NCI-H69 (cell line): Measurements from ENCODE around the gene SLC39A8.

Experiments used
- DNase-seq: peaks from one replicate; lab custom pipeline; 2025; lab: John Stamatoyannopoulos, UW

The SLC39A8 gene

GRCh38 chr4:102230194-102230593 is 115.1 kb downstream of the SLC39A8 start:
- peak; percentile 78 for DNase-seq

- DNase-seq: no peak
These were observed 117.9 kb downstream of the SLC39A8 start for GRCh38 chr4:102227388-102227787.

DNA sequence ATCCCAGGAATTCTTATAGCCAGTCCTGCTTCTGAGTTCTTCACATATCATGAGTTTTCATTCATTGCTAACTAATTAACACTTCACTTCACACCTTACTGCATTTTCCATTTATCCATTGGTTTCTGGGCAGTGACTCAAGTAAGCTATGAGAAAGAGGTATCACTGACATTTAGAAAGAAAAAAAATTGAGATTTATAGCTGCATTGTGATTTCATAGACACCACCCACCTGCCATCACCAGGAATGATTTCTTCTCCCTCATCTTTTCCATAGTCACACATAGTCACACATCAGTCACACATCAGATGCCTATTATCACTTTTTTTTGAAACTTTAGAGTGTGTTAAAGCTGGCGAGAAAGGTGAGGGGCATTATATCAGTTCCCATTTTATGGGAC is 121.8 kb downstream of the SLC39A8 start:
- DNase-seq: peak; percentile 11

GRCh38 chr4:102222838-102223409 is 122.4 kb downstream of the SLC39A8 start:
- DNase-seq: no peak

DNA sequence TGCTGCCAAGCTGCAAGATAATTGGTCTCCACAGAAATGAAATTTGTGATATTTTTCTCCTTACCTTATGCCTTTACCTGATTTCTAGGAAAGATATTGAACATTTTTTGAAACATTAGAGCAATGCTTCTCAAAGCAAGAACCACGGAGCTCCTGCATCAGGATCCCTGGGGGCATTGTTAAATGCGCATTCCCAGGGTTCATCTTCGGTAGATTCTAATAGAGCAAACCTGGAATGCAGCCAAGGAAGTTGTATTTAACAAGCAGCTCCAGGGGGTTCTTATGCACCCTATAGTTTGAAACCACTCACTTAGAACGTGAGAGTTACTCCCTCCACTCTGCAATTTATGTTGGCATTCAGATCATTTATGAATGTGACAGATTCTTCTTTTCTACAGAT is 126.2 kb downstream of the SLC39A8 start:
- DNase-seq: peak; percentile 97

GRCh38 chr4:102218656-102219055 is 126.6 kb downstream of the SLC39A8 start:
- peak; percentile 81 for DNase-seq

- no peak for DNase-seq
These were observed 127.4 kb downstream of the SLC39A8 start for GRCh38 chr4:102217775-102218355.

DNA sequence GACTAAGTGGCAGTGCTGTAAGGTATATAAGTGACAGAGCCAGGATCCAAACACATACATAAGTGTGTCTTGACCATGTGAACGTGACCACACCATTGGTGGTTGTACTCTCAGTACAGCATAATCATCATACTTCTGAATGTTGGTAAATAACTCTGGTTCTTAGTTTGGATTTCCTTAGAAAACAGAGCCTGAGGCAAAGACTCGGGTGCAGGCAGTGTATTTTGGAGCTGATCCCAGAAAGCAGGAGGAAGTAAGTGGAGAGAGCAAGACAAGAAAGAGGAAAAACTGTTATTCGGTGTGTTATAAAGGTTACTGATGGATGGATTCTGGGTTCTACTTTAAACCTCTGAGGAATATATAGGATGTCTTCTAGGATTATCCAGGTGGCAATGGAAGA is 127.9 kb downstream of the SLC39A8 start:
- DNase-seq: peak; percentile 56

DNA sequence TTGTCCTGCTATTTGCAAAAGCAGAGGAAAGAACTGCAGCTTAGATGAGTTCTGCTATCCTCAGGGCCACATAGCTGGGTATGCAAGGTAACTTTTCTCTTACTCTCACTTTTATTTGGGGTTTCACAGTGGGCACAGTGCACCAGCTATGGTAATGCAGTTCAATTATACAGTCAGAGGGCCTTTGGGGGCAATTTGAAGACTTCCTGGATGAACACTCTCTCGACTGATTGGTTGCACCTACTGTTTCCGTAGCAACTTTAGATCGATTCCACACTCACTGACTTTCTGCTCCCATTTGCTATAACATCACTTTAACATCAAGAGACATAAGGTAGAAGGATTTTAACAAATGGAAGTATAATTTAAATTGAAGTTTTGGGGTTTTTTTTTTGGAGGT is 128.6 kb downstream of the SLC39A8 start:
- DNase-seq: no peak

DNA sequence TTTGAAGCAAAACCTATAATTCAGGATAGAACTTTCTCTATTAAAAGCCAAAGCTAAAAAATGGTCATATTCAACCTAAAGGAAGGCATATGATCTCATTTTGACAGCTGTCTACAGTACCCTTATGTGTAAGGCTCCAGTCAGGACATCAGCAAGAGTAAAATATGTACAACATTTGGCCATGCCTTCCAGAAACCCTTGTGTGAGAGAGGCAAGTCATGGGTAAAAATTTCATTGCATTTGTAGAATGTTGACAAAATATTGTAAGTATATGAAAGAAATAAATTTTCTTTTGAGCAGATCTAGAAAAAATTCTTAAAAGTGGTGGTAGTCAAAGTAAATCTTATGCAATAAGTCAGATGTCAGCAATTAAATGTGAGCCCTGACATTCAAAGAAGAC is 132.3 kb downstream of the SLC39A8 start:
- DNase-seq: no peak
